ENCODE measurements around the gene TEAD2.
A peak's percentile ranks its signal among the peaks of the same experiment; 100 is the strongest.
"Not testable (repeated sequence)": the region's sequence is repeated elsewhere in the genome, so short reads cannot be mapped to it uniquely, and the experiment has no call there.

TEAD2 gene

GRCh38 chr19:49335784-49336481 lies 26.3 kb downstream of the TEAD2 start:
- Histone ChIP-seq H3K36me3 (ENCODE audit: control insufficient read depth in 1 of 2, insufficient read depth in 2 of 2, low read length in 2 of 2) (peaks cover 2 to 4% of the 10 kb centered on the region in 2 donors), H3K27ac (ENCODE audit: low read length) (peak overlapping the region; percentile 45), H3K4me3 (ENCODE audit: low read depth in 1 of 2, low read length in 2 of 2) (peak overlapping the region; percentile 41 to 42), H3K27me3 (ENCODE audit: low read depth, low read length) (no peaks in the 10 kb centered on the region), H3K4me1 (ENCODE audit: control insufficient read depth in 1 of 2, insufficient read depth in 2 of 2, low read length in 2 of 2) (peaks cover 0 to 20% of the 10 kb centered on the region in 2 donors), H3K9me3 (ENCODE audit: control insufficient read depth in 1 of 2, low read length in 2 of 2) (no peaks in the 10 kb centered on the region)

- Histone ChIP-seq H3K9me3 (ENCODE audit: control insufficient read depth in 1 of 2, low read length in 2 of 2) (no peaks in the 10 kb centered on the region), H3K36me3 (ENCODE audit: control insufficient read depth in 1 of 2, insufficient read depth in 2 of 2, low read length in 2 of 2) (no peaks in the 10 kb centered on the region), H3K27ac (ENCODE audit: low read length) (peak within 1 kb of the TSS; percentile 45), H3K27me3 (ENCODE audit: low read depth, low read length) (no peaks in the 10 kb centered on the region), H3K4me1 (ENCODE audit: control insufficient read depth in 1 of 2, insufficient read depth in 2 of 2, low read length in 2 of 2) (peaks cover 0 to 18% of the 10 kb centered on the region in 2 donors), H3K4me3 (ENCODE audit: low read depth in 1 of 2, low read length in 2 of 2) (peak within 1 kb of the TSS; percentile 41 to 42)
These were observed 27.0 kb downstream of the TEAD2 start, which contains the start of gene CD37 for GRCh38 chr19:49335071-49335783. Gene CD37 (plus strand): TSS chr19:49335406. CDS start chr19:49335541, 135 bp downstream.

- Histone ChIP-seq H3K36me3 (ENCODE audit: control insufficient read depth in 1 of 2, insufficient read depth in 2 of 2, low read length in 2 of 2) (no peaks in the 10 kb centered on the region), H3K27me3 (ENCODE audit: low read depth, low read length) (no peaks in the 10 kb centered on the region), H3K4me3 (ENCODE audit: low read depth in 1 of 2, low read length in 2 of 2) (no peak overlapping the region), H3K27ac (ENCODE audit: low read length) (no peak overlapping the region), H3K4me1 (ENCODE audit: control insufficient read depth in 1 of 2, insufficient read depth in 2 of 2, low read length in 2 of 2) (peaks cover 0 to 6% of the 10 kb centered on the region in 2 donors), H3K9me3 (ENCODE audit: control insufficient read depth in 1 of 2, low read length in 2 of 2) (no peaks in the 10 kb centered on the region)
These were observed 28.4 kb downstream of the TEAD2 start for GRCh38 chr19:49333811-49334288.

- Histone ChIP-seq H3K4me3 (ENCODE audit: low read depth in 1 of 2, low read length in 2 of 2) (no peak overlapping the region), H3K27ac (ENCODE audit: low read length) (no peak overlapping the region), H3K27me3 (ENCODE audit: low read depth, low read length) (no peaks in the 10 kb centered on the region), H3K36me3 (ENCODE audit: control insufficient read depth in 1 of 2, insufficient read depth in 2 of 2, low read length in 2 of 2) (no peaks in the 10 kb centered on the region), H3K4me1 (ENCODE audit: control insufficient read depth in 1 of 2, insufficient read depth in 2 of 2, low read length in 2 of 2) (peaks cover 0 to 2% of the 10 kb centered on the region in 2 donors), H3K9me3 (ENCODE audit: control insufficient read depth in 1 of 2, low read length in 2 of 2) (no peaks in the 10 kb centered on the region)
These were observed 28.8 kb downstream of the TEAD2 start for GRCh38 chr19:49333418-49333805.

GRCh38 chr19:49332691-49333417 lies 29.4 kb downstream of the TEAD2 start:
- H3K4me3 ChIP-seq (ENCODE audit: low read depth in 1 of 2, low read length in 2 of 2); H3K36me3 ChIP-seq (ENCODE audit: control insufficient read depth in 1 of 2, insufficient read depth in 2 of 2, low read length in 2 of 2); H3K27ac ChIP-seq (ENCODE audit: low read length); H3K27me3 ChIP-seq (ENCODE audit: low read depth, low read length); H3K9me3 ChIP-seq (ENCODE audit: control insufficient read depth in 1 of 2, low read length in 2 of 2); H3K4me1 ChIP-seq (ENCODE audit: control insufficient read depth in 1 of 2, insufficient read depth in 2 of 2, low read length in 2 of 2): not testable (repeated sequence)

GRCh38 chr19:49331616-49332055 lies 30.6 kb downstream of the TEAD2 start:
- Histone ChIP-seq H3K27ac (ENCODE audit: low read length) (no peak overlapping the region), H3K4me1 (ENCODE audit: control insufficient read depth in 1 of 2, insufficient read depth in 2 of 2, low read length in 2 of 2) (no peaks in the 10 kb centered on the region), H3K36me3 (ENCODE audit: control insufficient read depth in 1 of 2, insufficient read depth in 2 of 2, low read length in 2 of 2) (no peaks in the 10 kb centered on the region), H3K27me3 (ENCODE audit: low read depth, low read length) (no peaks in the 10 kb centered on the region), H3K4me3 (ENCODE audit: low read depth in 1 of 2, low read length in 2 of 2) (no peak overlapping the region), H3K9me3 (ENCODE audit: control insufficient read depth in 1 of 2, low read length in 2 of 2) (no peaks in the 10 kb centered on the region)

GRCh38 chr19:49331187-49331586 lies 31.0 kb downstream of the TEAD2 start:
- H3K36me3 ChIP-seq (ENCODE audit: control insufficient read depth in 1 of 2, insufficient read depth in 2 of 2, low read length in 2 of 2); H3K27ac ChIP-seq (ENCODE audit: low read length); H3K4me3 ChIP-seq (ENCODE audit: low read depth in 1 of 2, low read length in 2 of 2); H3K4me1 ChIP-seq (ENCODE audit: control insufficient read depth in 1 of 2, insufficient read depth in 2 of 2, low read length in 2 of 2); H3K9me3 ChIP-seq (ENCODE audit: control insufficient read depth in 1 of 2, low read length in 2 of 2); H3K27me3 ChIP-seq (ENCODE audit: low read depth, low read length): not testable (repeated sequence)

- Histone ChIP-seq H3K9me3 (ENCODE audit: control insufficient read depth in 1 of 2, low read length in 2 of 2) (no peaks in the 10 kb centered on the region), H3K27me3 (ENCODE audit: low read depth, low read length) (no peaks in the 10 kb centered on the region), H3K4me3 (ENCODE audit: low read depth in 1 of 2, low read length in 2 of 2) (no peak overlapping the region), H3K36me3 (ENCODE audit: control insufficient read depth in 1 of 2, insufficient read depth in 2 of 2, low read length in 2 of 2) (no peaks in the 10 kb centered on the region), H3K27ac (ENCODE audit: low read length) (no peak overlapping the region), H3K4me1 (ENCODE audit: control insufficient read depth in 1 of 2, insufficient read depth in 2 of 2, low read length in 2 of 2) (no peaks in the 10 kb centered on the region)
These were observed 33.5 kb downstream of the TEAD2 start for GRCh38 chr19:49328741-49329140.

GRCh38 chr19:49327878-49328544 lies 34.2 kb downstream of the TEAD2 start:
- H3K4me3 ChIP-seq (ENCODE audit: low read depth in 1 of 2, low read length in 2 of 2) = no peak overlapping the region
- H3K9me3 ChIP-seq (ENCODE audit: control insufficient read depth in 1 of 2, low read length in 2 of 2) = peaks cover 0 to 1% of the 10 kb centered on the region in 2 donors
- no peaks in the 10 kb centered on the region for H3K4me1 ChIP-seq (ENCODE audit: control insufficient read depth in 1 of 2, insufficient read depth in 2 of 2, low read length in 2 of 2)
- no peak overlapping the region for H3K27ac ChIP-seq (ENCODE audit: low read length)
- no peaks in the 10 kb centered on the region for H3K36me3 ChIP-seq (ENCODE audit: control insufficient read depth in 1 of 2, insufficient read depth in 2 of 2, low read length in 2 of 2)
- no peaks in the 10 kb centered on the region for H3K27me3 ChIP-seq (ENCODE audit: low read depth, low read length)

- H3K36me3 ChIP-seq (ENCODE audit: control insufficient read depth in 1 of 2, insufficient read depth in 2 of 2, low read length in 2 of 2) = peaks cover 0 to 4% of the 10 kb centered on the region in 2 donors
- no peak overlapping the region for H3K27ac ChIP-seq (ENCODE audit: low read length)
- no peak overlapping the region for H3K4me3 ChIP-seq (ENCODE audit: low read depth in 1 of 2, low read length in 2 of 2)
- H3K9me3 ChIP-seq (ENCODE audit: control insufficient read depth in 1 of 2, low read length in 2 of 2) = peaks cover 0 to 6% of the 10 kb centered on the region in 2 donors
- H3K4me1 ChIP-seq (ENCODE audit: control insufficient read depth in 1 of 2, insufficient read depth in 2 of 2, low read length in 2 of 2) = no peaks in the 10 kb centered on the region
- no peaks in the 10 kb centered on the region for H3K27me3 ChIP-seq (ENCODE audit: low read depth, low read length)
These were observed 36.0 kb downstream of the TEAD2 start for GRCh38 chr19:49326165-49326704.

Data from muscle layer of duodenum (tissue), 2 donors.